ENCODE data around the gene PAM. TPM values are rescaled to one million over a fixed set of nuclear protein-coding genes. Genes with fewer than 3 reads are reported as not detected.

Gene PAM
- total RNA-seq, 4 donors from 2014 or later, result 73.0 to 181 (median 138) TPM

- intact Hi-C loops (cut with DNase I; ENCODE audit: low total_unique reads) (no loop called here), in situ Hi-C loops (cut with MboI; ENCODE audit: low pct_ligation_motif_present in 1 of 4, low pct_unique_long_range_greater_than_20kb in 1 of 4, low sequenced_read_pairs in 3 of 4) (no loop called here)
- Histone ChIP-seq H3K36me3 (peaks cover 0 to 6% (median 0%) of the 10 kb centered on the region in 4 donors), H3K4me1 (peaks cover 0 to 27% (median 11%) of the 10 kb centered on the region in 4 donors), H3K4me3 (no peak overlapping the region), H3K9me3 (no peaks in the 10 kb centered on the region), H3K27ac (no peak overlapping the region), H3K27me3 (no peaks in the 10 kb centered on the region)
- 66% methylated on average over 6 of the region's 6 CpGs for WGBS, 2 donors (ENCODE audit: low coverage in 1 of 2)
- no peak for TF ChIP-seq EP300 (IDR thresholded peaks at IDR 0.05; ENCODE audit: low read depth)
- TF ChIP-seq POLR2AphosphoS5 (IDR thresholded peaks at IDR 0.05), result no peak
- TF ChIP-seq POLR2A (IDR thresholded peaks at IDR 0.05), result no peak
- TF ChIP-seq CTCF (IDR thresholded peaks at IDR 0.05), result no peak
- no peak for DNase-seq
Measured at GRCh38 chr5:102922111-102922720, 167.1 kb downstream of the PAM start.

DNA sequence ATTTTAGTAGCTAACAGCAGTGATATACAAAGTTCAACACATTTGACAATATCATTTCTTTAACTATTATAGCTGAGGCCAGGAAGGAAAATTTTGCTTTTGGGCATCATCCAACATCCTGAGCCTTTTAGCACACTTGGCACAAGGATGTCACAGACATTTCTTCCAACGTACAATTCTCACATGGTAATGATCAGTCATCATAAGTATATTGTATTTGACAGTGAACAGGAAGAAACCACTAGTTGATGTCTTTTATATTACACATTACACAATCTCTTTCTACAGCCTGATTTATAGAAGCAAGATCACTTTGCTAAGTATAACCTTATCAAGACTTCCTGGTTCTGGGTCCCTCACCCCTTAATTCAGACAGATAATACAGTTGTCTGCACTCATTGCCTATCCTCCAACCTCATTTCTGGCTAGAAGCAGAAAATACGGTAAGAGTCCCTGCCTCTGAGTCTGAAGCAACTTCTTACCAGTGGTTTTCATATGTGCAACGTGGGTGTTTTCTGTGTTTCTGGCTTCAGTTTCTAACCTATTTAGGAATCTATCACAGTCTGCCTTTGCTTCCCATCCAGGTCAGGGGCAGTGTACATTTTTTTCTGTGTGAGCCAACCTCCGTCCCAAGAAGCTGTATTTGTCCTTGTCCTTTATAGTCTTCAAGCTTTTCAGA, 167.8 kb downstream of the PAM start:
- WGBS, 2 donors (ENCODE audit: low coverage in 1 of 2), result 39% methylated on average over 4 of the region's 4 CpGs

GRCh38 chr5:102924963-102925362, 169.9 kb downstream of the PAM start:
- 83 to 88% methylated on average over 1 to 2 of the region's 2 CpGs for WGBS, 2 donors (ENCODE audit: low coverage in 1 of 2)
- H3K27me3 ChIP-seq, result no peaks in the 10 kb centered on the region
- H3K36me3 ChIP-seq, result peaks cover 0 to 6% (median 0%) of the 10 kb centered on the region in 4 donors
- H3K27ac ChIP-seq, result no peak overlapping the region
- H3K4me3 ChIP-seq, result no peak overlapping the region
- in situ Hi-C loops (cut with MboI; ENCODE audit: low pct_ligation_motif_present in 1 of 4, low pct_unique_long_range_greater_than_20kb in 1 of 4, low sequenced_read_pairs in 3 of 4) (no loop called here), intact Hi-C loops (cut with DNase I; ENCODE audit: low total_unique reads) (no loop called here)
- no peak for DNase-seq
- H3K4me1 ChIP-seq, result peaks cover 0 to 27% (median 11%) of the 10 kb centered on the region in 4 donors
- H3K9me3 ChIP-seq, result no peaks in the 10 kb centered on the region
- TF ChIP-seq POLR2AphosphoS5 (IDR thresholded peaks at IDR 0.05), result no peak
- TF ChIP-seq CTCF (IDR thresholded peaks at IDR 0.05), result no peak
- no peak for TF ChIP-seq POLR2A (IDR thresholded peaks at IDR 0.05)
- no peak for TF ChIP-seq EP300 (IDR thresholded peaks at IDR 0.05; ENCODE audit: low read depth)

More for the DNA sequence above, 167.8 kb downstream of the PAM start:
- intact Hi-C loops (cut with DNase I; ENCODE audit: low total_unique reads) (no loop called here), in situ Hi-C loops (cut with MboI; ENCODE audit: low pct_ligation_motif_present in 1 of 4, low pct_unique_long_range_greater_than_20kb in 1 of 4, low sequenced_read_pairs in 3 of 4) (no loop called here)
- no peak for TF ChIP-seq POLR2A (IDR thresholded peaks at IDR 0.05)
- TF ChIP-seq CTCF (IDR thresholded peaks at IDR 0.05), result no peak
- TF ChIP-seq POLR2AphosphoS5 (IDR thresholded peaks at IDR 0.05), result peak in 1 of 3 donors; percentile 54
- TF ChIP-seq EP300 (IDR thresholded peaks at IDR 0.05; ENCODE audit: low read depth), result no peak
- H3K4me1 ChIP-seq, result peaks cover 0 to 27% (median 11%) of the 10 kb centered on the region in 4 donors
- H3K4me3 ChIP-seq, result no peak overlapping the region
- H3K9me3 ChIP-seq, result no peaks in the 10 kb centered on the region
- H3K36me3 ChIP-seq, result peaks cover 0 to 6% (median 0%) of the 10 kb centered on the region in 4 donors
- H3K27me3 ChIP-seq, result no peaks in the 10 kb centered on the region
- peak overlapping the region in 2 of 4 donors; percentile 10 to 56 for H3K27ac ChIP-seq
- peak; percentile 14 for DNase-seq

DNA sequence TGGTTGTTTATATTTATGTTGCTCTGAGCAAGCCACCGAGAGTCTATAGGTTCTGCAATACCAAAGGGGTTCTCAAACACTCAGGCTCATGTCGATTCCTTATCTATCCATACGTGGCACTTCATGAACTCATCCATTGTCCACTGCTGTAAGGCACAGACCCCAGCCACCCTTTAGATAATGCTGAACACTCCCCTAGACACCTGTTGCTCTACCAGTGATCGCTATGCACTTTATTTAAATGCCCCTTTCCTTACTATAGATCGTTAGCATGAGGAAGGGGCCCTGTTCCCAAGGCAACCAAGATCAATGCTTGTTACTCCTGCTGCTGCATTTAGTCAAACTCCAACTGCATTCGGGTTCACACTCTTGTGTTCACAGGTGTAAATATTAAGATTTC, 171.9 kb downstream of the PAM start:
- H3K27ac ChIP-seq, result no peak overlapping the region
- no peak overlapping the region for H3K4me3 ChIP-seq
- TF ChIP-seq POLR2A (IDR thresholded peaks at IDR 0.05) (no peak), POLR2AphosphoS5 (IDR thresholded peaks at IDR 0.05) (no peak), EP300 (IDR thresholded peaks at IDR 0.05; ENCODE audit: low read depth) (no peak), CTCF (IDR thresholded peaks at IDR 0.05) (no peak)
- no peak for DNase-seq
- H3K4me1 ChIP-seq, result peaks cover 0 to 17% (median 10%) of the 10 kb centered on the region in 4 donors
- intact Hi-C loops (cut with DNase I; ENCODE audit: low total_unique reads), result no loop called here
- H3K9me3 ChIP-seq, result no peaks in the 10 kb centered on the region
- H3K27me3 ChIP-seq, result no peaks in the 10 kb centered on the region
- H3K36me3 ChIP-seq, result peaks cover 0 to 6% (median 0%) of the 10 kb centered on the region in 4 donors
- WGBS, 2 donors (ENCODE audit: low coverage in 1 of 2), result 92 to 95% methylated on average over 2 to 6 of the region's 6 CpGs
- in situ Hi-C loops (cut with MboI; ENCODE audit: low pct_ligation_motif_present in 1 of 4, low pct_unique_long_range_greater_than_20kb in 1 of 4, low sequenced_read_pairs in 3 of 4), result no loop called here

Measured in transverse colon (tissue), 4 donors.